ENCODE results near the gene LRMDA. TPM values are rescaled to one million over a fixed set of nuclear protein-coding genes. Genes with fewer than 3 reads are reported as not detected.

The LRMDA gene
- polyA plus RNA-seq, 3 donors = 39.8 to 59.6 (median 56.4) TPM

DNA sequence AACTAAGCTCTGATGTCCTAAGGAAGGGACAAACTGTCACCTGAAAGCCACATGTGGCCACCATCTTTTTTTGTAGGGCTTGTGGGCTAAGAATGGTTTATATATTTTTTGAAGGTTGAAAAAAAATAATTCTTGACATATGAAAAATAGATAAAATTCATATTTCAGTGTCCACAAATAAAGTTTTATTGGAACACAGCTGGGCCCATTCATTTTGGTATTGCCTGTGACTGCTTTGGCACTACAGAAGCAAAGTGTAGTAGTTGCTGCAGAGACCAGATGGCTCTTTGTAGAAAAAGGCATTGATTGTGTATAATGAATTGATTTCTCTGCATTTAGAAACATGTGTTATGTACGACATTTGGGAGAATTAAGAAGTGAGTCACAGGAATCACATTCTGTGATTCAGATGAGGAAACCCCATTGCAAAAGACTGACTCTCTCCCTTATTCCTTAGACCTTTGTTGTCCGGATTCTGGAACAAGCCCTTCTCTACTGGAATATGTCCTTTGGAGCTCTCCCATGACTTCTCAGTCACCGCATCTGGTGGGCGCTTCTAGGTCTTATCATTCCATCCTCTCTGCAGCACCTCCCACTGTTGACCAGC, 438.7 kb downstream of the LRMDA start:
- no peak overlapping the region for H3K27ac ChIP-seq (ENCODE audit: low read depth in 1 of 2, low read length in 2 of 2)
- no peaks in the 10 kb centered on the region for H3K9me3 ChIP-seq (replicated peaks in 1 of 2; ENCODE audit: control insufficient read depth in 1 of 2, insufficient read depth in 1 of 2, low read length in 2 of 2)
- peaks cover 7% of the 10 kb centered on the region for H4K20me1 ChIP-seq (ENCODE audit: insufficient read depth, low read length)
- H3K27me3 ChIP-seq (ENCODE audit: control insufficient read depth in 2 of 2, insufficient read depth in 2 of 2, low read length in 2 of 2) = no peaks in the 10 kb centered on the region
- TF ChIP-seq, protein P1, sequence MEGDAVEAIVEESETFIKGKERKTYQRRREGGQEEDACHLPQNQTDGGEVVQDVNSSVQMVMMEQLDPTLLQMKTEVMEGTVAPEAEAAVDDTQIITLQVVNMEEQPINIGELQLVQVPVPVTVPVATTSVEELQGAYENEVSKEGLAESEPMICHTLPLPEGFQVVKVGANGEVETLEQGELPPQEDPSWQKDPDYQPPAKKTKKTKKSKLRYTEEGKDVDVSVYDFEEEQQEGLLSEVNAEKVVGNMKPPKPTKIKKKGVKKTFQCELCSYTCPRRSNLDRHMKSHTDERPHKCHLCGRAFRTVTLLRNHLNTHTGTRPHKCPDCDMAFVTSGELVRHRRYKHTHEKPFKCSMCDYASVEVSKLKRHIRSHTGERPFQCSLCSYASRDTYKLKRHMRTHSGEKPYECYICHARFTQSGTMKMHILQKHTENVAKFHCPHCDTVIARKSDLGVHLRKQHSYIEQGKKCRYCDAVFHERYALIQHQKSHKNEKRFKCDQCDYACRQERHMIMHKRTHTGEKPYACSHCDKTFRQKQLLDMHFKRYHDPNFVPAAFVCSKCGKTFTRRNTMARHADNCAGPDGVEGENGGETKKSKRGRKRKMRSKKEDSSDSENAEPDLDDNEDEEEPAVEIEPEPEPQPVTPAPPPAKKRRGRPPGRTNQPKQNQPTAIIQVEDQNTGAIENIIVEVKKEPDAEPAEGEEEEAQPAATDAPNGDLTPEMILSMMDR (IDR thresholded peaks at IDR 0.05) = no peak
- no peak overlapping the region for H3K4me3 ChIP-seq (replicated peaks in 1 of 3; ENCODE audit: low read depth in 2 of 3, low read length in 3 of 3)
- no peak overlapping the region for H3K4me2 ChIP-seq (replicated peaks; ENCODE audit: extremely low read depth, low read length, poor library complexity, severe bottlenecking)
- Mint-ChIP-seq H3K4me1 (no peaks in the 10 kb centered on the region), H3K27me3 (ENCODE audit: low read depth in 3 of 3) (no peaks in the 10 kb centered on the region), H3K4me3 (no peak overlapping the region), H3K36me3 (peaks cover 0 to 4% of the 10 kb centered on the region in 2 donors), H3K9me3 (peaks cover 0 to 2% (median 0%) of the 10 kb centered on the region in 7 donors), H3K27ac (no peak overlapping the region)
- intact Hi-C loops (cut with micrococcal nuclease) = no loop called here
- no peak overlapping the region for H3K9ac ChIP-seq (ENCODE audit: insufficient read depth, low read length, poor library complexity, severe bottlenecking)
- H3K79me2 ChIP-seq (ENCODE audit: insufficient read depth, low read length) = no peaks in the 10 kb centered on the region
- H3K4me1 ChIP-seq (ENCODE audit: control insufficient read depth in 1 of 2, insufficient read depth in 2 of 2, low read length in 2 of 2) = no peaks in the 10 kb centered on the region
- H3K36me3 ChIP-seq (replicated peaks in 1 of 2; ENCODE audit: control insufficient read depth in 1 of 2, insufficient read depth in 2 of 2, low read length in 2 of 2) = peaks cover 0 to 4% of the 10 kb centered on the region in 2 donors
- no peak overlapping the region for H2AFZ ChIP-seq (ENCODE audit: insufficient read depth, low read depth, low read length, poor library complexity, severe bottlenecking)
- DNase-seq = no peak
- 97% methylated on average over 3 of the region's 4 CpGs for WGBS (ENCODE audit: insufficient coverage)

DNA sequence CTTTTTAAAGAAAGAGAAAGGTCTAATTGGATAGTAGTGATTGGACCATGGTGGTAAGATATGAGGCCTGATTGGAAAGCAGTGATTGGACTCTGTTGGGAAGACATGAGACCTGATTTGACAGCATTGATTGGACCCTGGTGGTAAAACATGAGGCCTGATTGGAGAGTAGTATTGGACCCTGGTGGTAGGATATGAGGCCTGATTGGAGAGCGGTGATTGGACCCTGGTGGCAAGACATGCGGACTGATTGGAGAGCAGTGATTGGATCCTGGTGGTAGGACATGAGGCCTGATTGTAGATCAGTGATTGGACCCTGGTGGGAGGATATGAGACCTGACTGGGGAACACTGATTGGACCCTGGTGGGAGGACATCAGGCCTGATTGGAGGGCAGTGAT, 444.3 kb downstream of the LRMDA start:
- TF ChIP-seq, protein P1 (IDR thresholded peaks at IDR 0.05) = no peak
- Histone ChIP-seq H3K36me3 (replicated peaks in 1 of 2; ENCODE audit: control insufficient read depth in 1 of 2, insufficient read depth in 2 of 2, low read length in 2 of 2) (no peaks in the 10 kb centered on the region), H3K79me2 (ENCODE audit: insufficient read depth, low read length) (no peaks in the 10 kb centered on the region), H3K4me3 (replicated peaks in 1 of 3; ENCODE audit: low read depth in 2 of 3, low read length in 3 of 3) (no peak overlapping the region), H2AFZ (ENCODE audit: insufficient read depth, low read depth, low read length, poor library complexity, severe bottlenecking) (no peak overlapping the region), H4K20me1 (ENCODE audit: insufficient read depth, low read length) (peaks cover 4% of the 10 kb centered on the region), H3K27me3 (ENCODE audit: control insufficient read depth in 2 of 2, insufficient read depth in 2 of 2, low read length in 2 of 2) (no peaks in the 10 kb centered on the region), H3K4me2 (replicated peaks; ENCODE audit: extremely low read depth, low read length, poor library complexity, severe bottlenecking) (no peak overlapping the region), H3K4me1 (ENCODE audit: control insufficient read depth in 1 of 2, insufficient read depth in 2 of 2, low read length in 2 of 2) (peaks cover 0 to 4% of the 10 kb centered on the region in 2 donors), H3K9ac (ENCODE audit: insufficient read depth, low read length, poor library complexity, severe bottlenecking) (no peak overlapping the region), H3K27ac (ENCODE audit: low read depth in 1 of 2, low read length in 2 of 2) (no peak overlapping the region), H3K9me3 (replicated peaks in 1 of 2; ENCODE audit: control insufficient read depth in 1 of 2, insufficient read depth in 1 of 2, low read length in 2 of 2) (no peaks in the 10 kb centered on the region)
- Mint-ChIP-seq H3K27ac (no peak overlapping the region), H3K27me3 (ENCODE audit: low read depth in 3 of 3) (no peaks in the 10 kb centered on the region), H3K4me1 (peaks cover 3% of the 10 kb centered on the region), H3K36me3 (peaks cover 6 to 12% of the 10 kb centered on the region in 2 donors), H3K4me3 (no peak overlapping the region), H3K9me3 (no peaks in the 10 kb centered on the region)
- intact Hi-C loops (cut with micrococcal nuclease) = no loop called here
- WGBS (ENCODE audit: insufficient coverage) = 94% methylated on average over 2 of the region's 2 CpGs
- no peak for DNase-seq

Data from CD14-positive monocyte (primary cell).